Ishikawa (cell line): ENCODE results near the gene RAPGEF4.

Source experiments
- CREB1 ChIP-seq: IDR thresholded peaks from 2 replicates; pipeline ENCODE4 v1.6.1; 2012; ENCODE audit warnings: low read depth
- EGR1 ChIP-seq: IDR thresholded peaks from 2 replicates; pipeline ENCODE4 v1.6.1; 2012
- EP300 ChIP-seq: IDR thresholded peaks from 2 replicates; pipeline ENCODE4 v1.6.1; 2012; ENCODE audit warnings: borderline replicate concordance
- MAX ChIP-seq: IDR thresholded peaks from 2 replicates; pipeline ENCODE4 v1.6.1; 2012
- NFIC ChIP-seq: IDR thresholded peaks from 2 replicates; pipeline ENCODE4 v1.6.1; 2012
- RAD21 ChIP-seq: IDR thresholded peaks from 2 replicates; pipeline ENCODE4 v1.6.1; 2012; ENCODE audit warnings: low read depth
- REST ChIP-seq: IDR thresholded peaks from 2 replicates; pipeline ENCODE4 v1.6.1; 2012; ENCODE audit warnings: low read depth, mild to moderate bottlenecking
- TAF1 ChIP-seq: IDR thresholded peaks from 2 replicates; pipeline ENCODE4 v1.6.1; 2012; ENCODE audit warnings: low read depth, mild to moderate bottlenecking
- TEAD4 ChIP-seq: IDR thresholded peaks from 2 replicates; pipeline ENCODE4 v1.6.1; 2012
- YY1 ChIP-seq: IDR thresholded peaks from 2 replicates; pipeline ENCODE4 v1.6.1; 2012; ENCODE audit warnings: low read depth
- ZBTB7A ChIP-seq: IDR thresholded peaks from 2 replicates; pipeline ENCODE4 v1.6.1; 2012; ENCODE audit warnings: low read depth

DNA sequence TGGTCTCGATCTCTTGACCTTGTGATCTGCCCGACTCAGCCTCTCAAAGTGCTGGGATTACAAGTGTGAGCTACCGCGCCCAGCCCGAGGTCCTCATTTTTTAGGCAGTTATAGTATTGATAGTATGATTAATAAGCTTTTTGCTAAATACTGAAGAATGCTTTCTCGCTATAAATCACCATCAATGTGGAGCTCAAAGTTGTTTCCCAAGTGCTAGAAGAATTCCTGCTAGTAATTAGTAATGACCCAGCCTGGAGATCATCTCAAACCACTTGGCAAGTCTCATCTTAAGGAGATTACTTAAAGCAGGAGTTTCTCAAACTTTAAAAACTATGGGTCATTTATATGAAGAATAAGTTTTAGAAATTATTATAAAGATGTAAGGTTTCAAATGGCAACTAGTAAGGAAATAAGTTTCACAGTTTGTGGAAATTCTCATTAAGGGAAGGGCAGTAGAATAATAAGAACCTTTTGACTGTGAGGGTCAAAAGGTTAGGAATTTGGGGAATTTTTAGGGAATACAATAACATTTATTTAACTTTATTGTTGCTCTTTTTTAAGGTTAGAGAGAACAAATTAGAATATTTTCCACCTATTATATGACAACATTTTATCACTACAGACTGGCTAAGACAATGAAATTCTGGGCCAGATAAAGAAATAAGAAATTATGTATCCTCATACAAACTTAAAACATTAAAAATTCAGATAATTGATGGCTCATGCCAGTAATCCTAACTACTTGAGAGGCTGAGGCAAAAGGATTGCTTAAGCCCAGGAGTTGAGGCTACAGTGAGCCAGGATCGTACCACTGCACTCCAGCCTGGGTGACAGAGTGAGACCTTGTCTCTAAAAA is 191.4 kb downstream of the RAPGEF4 start:
- TF ChIP-seq ZBTB7A (no peak), YY1 (no peak), RAD21 (no peak), REST (no peak), TEAD4 (no peak), CREB1 (no peak), NFIC (no peak), TAF1 (no peak), EGR1 (no peak), MAX (no peak), EP300 (no peak)
